Measurements from ENCODE around the gene THBS3. TPM values are rescaled to one million over a fixed set of nuclear protein-coding genes. Genes with fewer than 3 reads are reported as not detected.

The THBS3 gene
- total and polyA plus RNA-seq, 2 of the 13 experiments (the other 11 are each of a cell fraction or from before 2014, with no cell fraction given), result 0.86 to 3.6 TPM

- TF ChIP-seq, protein P1, sequence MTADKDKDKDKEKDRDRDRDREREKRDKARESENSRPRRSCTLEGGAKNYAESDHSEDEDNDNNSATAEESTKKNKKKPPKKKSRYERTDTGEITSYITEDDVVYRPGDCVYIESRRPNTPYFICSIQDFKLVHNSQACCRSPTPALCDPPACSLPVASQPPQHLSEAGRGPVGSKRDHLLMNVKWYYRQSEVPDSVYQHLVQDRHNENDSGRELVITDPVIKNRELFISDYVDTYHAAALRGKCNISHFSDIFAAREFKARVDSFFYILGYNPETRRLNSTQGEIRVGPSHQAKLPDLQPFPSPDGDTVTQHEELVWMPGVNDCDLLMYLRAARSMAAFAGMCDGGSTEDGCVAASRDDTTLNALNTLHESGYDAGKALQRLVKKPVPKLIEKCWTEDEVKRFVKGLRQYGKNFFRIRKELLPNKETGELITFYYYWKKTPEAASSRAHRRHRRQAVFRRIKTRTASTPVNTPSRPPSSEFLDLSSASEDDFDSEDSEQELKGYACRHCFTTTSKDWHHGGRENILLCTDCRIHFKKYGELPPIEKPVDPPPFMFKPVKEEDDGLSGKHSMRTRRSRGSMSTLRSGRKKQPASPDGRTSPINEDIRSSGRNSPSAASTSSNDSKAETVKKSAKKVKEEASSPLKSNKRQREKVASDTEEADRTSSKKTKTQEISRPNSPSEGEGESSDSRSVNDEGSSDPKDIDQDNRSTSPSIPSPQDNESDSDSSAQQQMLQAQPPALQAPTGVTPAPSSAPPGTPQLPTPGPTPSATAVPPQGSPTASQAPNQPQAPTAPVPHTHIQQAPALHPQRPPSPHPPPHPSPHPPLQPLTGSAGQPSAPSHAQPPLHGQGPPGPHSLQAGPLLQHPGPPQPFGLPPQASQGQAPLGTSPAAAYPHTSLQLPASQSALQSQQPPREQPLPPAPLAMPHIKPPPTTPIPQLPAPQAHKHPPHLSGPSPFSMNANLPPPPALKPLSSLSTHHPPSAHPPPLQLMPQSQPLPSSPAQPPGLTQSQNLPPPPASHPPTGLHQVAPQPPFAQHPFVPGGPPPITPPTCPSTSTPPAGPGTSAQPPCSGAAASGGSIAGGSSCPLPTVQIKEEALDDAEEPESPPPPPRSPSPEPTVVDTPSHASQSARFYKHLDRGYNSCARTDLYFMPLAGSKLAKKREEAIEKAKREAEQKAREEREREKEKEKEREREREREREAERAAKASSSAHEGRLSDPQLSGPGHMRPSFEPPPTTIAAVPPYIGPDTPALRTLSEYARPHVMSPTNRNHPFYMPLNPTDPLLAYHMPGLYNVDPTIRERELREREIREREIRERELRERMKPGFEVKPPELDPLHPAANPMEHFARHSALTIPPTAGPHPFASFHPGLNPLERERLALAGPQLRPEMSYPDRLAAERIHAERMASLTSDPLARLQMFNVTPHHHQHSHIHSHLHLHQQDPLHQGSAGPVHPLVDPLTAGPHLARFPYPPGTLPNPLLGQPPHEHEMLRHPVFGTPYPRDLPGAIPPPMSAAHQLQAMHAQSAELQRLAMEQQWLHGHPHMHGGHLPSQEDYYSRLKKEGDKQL (CRISPR knock-in tag; IDR thresholded peaks at IDR 0.05; ENCODE audit: low read depth), result no peak
- TF ChIP-seq, protein P2, sequence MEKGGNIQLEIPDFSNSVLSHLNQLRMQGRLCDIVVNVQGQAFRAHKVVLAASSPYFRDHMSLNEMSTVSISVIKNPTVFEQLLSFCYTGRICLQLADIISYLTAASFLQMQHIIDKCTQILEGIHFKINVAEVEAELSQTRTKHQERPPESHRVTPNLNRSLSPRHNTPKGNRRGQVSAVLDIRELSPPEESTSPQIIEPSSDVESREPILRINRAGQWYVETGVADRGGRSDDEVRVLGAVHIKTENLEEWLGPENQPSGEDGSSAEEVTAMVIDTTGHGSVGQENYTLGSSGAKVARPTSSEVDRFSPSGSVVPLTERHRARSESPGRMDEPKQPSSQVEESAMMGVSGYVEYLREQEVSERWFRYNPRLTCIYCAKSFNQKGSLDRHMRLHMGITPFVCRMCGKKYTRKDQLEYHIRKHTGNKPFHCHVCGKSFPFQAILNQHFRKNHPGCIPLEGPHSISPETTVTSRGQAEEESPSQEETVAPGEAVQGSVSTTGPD (CRISPR knock-in tag; IDR thresholded peaks at IDR 0.05), result no peak
- TF ChIP-seq, protein P3, sequence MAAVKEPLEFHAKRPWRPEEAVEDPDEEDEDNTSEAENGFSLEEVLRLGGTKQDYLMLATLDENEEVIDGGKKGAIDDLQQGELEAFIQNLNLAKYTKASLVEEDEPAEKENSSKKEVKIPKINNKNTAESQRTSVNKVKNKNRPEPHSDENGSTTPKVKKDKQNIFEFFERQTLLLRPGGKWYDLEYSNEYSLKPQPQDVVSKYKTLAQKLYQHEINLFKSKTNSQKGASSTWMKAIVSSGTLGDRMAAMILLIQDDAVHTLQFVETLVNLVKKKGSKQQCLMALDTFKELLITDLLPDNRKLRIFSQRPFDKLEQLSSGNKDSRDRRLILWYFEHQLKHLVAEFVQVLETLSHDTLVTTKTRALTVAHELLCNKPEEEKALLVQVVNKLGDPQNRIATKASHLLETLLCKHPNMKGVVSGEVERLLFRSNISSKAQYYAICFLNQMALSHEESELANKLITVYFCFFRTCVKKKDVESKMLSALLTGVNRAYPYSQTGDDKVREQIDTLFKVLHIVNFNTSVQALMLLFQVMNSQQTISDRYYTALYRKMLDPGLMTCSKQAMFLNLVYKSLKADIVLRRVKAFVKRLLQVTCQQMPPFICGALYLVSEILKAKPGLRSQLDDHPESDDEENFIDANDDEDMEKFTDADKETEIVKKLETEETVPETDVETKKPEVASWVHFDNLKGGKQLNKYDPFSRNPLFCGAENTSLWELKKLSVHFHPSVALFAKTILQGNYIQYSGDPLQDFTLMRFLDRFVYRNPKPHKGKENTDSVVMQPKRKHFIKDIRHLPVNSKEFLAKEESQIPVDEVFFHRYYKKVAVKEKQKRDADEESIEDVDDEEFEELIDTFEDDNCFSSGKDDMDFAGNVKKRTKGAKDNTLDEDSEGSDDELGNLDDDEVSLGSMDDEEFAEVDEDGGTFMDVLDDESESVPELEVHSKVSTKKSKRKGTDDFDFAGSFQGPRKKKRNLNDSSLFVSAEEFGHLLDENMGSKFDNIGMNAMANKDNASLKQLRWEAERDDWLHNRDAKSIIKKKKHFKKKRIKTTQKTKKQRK (IDR thresholded peaks at IDR 0.05; ENCODE audit: low read length), result no peak
- TF ChIP-seq, protein P4, sequence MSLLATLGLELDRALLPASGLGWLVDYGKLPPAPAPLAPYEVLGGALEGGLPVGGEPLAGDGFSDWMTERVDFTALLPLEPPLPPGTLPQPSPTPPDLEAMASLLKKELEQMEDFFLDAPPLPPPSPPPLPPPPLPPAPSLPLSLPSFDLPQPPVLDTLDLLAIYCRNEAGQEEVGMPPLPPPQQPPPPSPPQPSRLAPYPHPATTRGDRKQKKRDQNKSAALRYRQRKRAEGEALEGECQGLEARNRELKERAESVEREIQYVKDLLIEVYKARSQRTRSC (CRISPR knock-in tag; IDR thresholded peaks at IDR 0.05; ENCODE audit: low read depth), result no peak
- no peak for TF ChIP-seq ZNF615 (CRISPR knock-in tag; IDR thresholded peaks at IDR 0.05; ENCODE audit: borderline replicate concordance)
- TF ChIP-seq ZNF816 (CRISPR knock-in tag; IDR thresholded peaks at IDR 0.05; ENCODE audit: borderline replicate concordance), result no peak
- no peak; the same call in 1 of the 2 replicates for TF ChIP-seq HOXD1 (CRISPR knock-in tag; IDR thresholded peaks at IDR 0.05)
- no peak for TF ChIP-seq ZFP90 (CRISPR knock-in tag; IDR thresholded peaks at IDR 0.05; ENCODE audit: borderline replicate concordance)
- TF ChIP-seq ZNF230 (CRISPR knock-in tag; IDR thresholded peaks at IDR 0.05), result 0 out of 2 replicates have a peak, but pooled peaks have one; percentile 60
- TF ChIP-seq, protein P5, sequence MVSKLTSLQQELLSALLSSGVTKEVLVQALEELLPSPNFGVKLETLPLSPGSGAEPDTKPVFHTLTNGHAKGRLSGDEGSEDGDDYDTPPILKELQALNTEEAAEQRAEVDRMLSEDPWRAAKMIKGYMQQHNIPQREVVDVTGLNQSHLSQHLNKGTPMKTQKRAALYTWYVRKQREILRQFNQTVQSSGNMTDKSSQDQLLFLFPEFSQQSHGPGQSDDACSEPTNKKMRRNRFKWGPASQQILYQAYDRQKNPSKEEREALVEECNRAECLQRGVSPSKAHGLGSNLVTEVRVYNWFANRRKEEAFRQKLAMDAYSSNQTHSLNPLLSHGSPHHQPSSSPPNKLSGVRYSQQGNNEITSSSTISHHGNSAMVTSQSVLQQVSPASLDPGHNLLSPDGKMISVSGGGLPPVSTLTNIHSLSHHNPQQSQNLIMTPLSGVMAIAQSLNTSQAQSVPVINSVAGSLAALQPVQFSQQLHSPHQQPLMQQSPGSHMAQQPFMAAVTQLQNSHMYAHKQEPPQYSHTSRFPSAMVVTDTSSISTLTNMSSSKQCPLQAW (CRISPR knock-in tag; IDR thresholded peaks at IDR 0.05), result no peak
- no peak for TF ChIP-seq SMAD1 (CRISPR knock-in tag; IDR thresholded peaks at IDR 0.05; ENCODE audit: borderline replicate concordance, low read depth)
- no peak for TF ChIP-seq ZBTB7A (CRISPR knock-in tag; IDR thresholded peaks at IDR 0.05)
- peak; percentile 72 to 82 for TF ChIP-seq POLR2A (IDR thresholded peaks at IDR 0.05; ENCODE audit: insufficient read depth in 1 of 2, low read depth in 2 of 2, low read length in 2 of 2)
- TF ChIP-seq JUND (CRISPR knock-in tag; IDR thresholded peaks at IDR 0.05), result no peak
- 0 out of 2 replicates have a peak, but pooled peaks have one; percentile 26 for TF ChIP-seq CBFB (CRISPR knock-in tag; IDR thresholded peaks at IDR 0.05)
- peak; percentile 9; the same call in 1 of the 2 replicates for TF ChIP-seq MED1 (CRISPR knock-in tag; IDR thresholded peaks at IDR 0.05)
These were observed 1.0 kb upstream of the THBS3 start, which contains the start of gene MTX1 (continued) for GRCh38 chr1:155208541-155209311.
